T-cell (primary cell): Measurements from ENCODE around the gene HLA-DRB5. TPM values are rescaled to one million over a fixed set of nuclear protein-coding genes. Genes with fewer than 3 reads are reported as not detected.
"Not testable (repeated sequence)": the region's sequence is repeated elsewhere in the genome, so short reads cannot be mapped to it uniquely, and the experiment has no call there.

Experiments used
- ATAC-seq, 4 experiments: fragments of 200-7000 bp in 3 of 4; fragments of 150-1000 bp in 1 of 4; cut with Tn5 transposase; replicated peaks in 1 of 4; 1 replicate in 3 of 4; 2 replicates in 1 of 4; pipeline ENCODE4 v1.10.0; 2021; ENCODE audit warnings: moderate library complexity in 3 of 4, mild to moderate bottlenecking in 2 of 4, moderate number of reproducible peaks in 1 of 4
- CTCF ChIA-PET, 2 donors: fragments of 300-600 bp; sonication (Branson Sonifier 250); formaldehyde crosslinking; loops; one replicate each; lab custom pipeline; 2022; ENCODE audit warnings: antibody characterized with exemption in 2 of 2; lab: Charles Lee
- POLR2A ChIA-PET, 2 donors: fragments of 300-600 bp; sonication (Branson Sonifier 250); formaldehyde crosslinking; loops; one replicate each; lab custom pipeline; 2022; ENCODE audit warnings: antibody characterized with exemption in 2 of 2; lab: Charles Lee
- DNase-seq, 35 experiments: peaks; one replicate each; pipeline versions ENCODE4 v3.0.0 to v3.0.0-alpha.2; 2013 to 2023
- H3K27ac ChIP-seq: one replicate; pipeline ENCODE4 v1.5.1; 2013; ENCODE audit warnings: low read length
- H3K27me3 ChIP-seq, 2 experiments: replicated peaks in 1 of 2; 1 replicate in 1 of 2; 2 replicates in 1 of 2; pipeline versions ENCODE4 v1.6.1 to v1.7.0; 2013; ENCODE audit warnings: low read length in 1 of 2, mixed read lengths in 1 of 2; ENCODE audit not compliant: control insufficient read depth in 2 of 2, insufficient read depth in 2 of 2; ENCODE audit errors: extremely low read depth in 1 of 2
- H3K36me3 ChIP-seq, 2 donors: 1 replicate in 1 of 2; 2 replicates in 1 of 2; pipeline versions ENCODE4 v1.6.1 to v1.7.0; 2013; ENCODE audit warnings: low read length in 1 of 2; ENCODE audit not compliant: control insufficient read depth in 2 of 2, insufficient read depth in 1 of 2; ENCODE audit errors: extremely low read depth in 1 of 2
- H3K4me1 ChIP-seq, 2 experiments: 1 replicate in 1 of 2; 2 replicates in 1 of 2; pipeline versions ENCODE4 v1.6.1 to v1.7.0; 2013; ENCODE audit warnings: low read length in 2 of 2, mixed read lengths in 1 of 2; ENCODE audit not compliant: insufficient read depth in 2 of 2, control insufficient read depth in 1 of 2; ENCODE audit errors: extremely low read depth in 1 of 2
- H3K4me3 ChIP-seq, 2 donors: 1 replicate in 1 of 2; 2 replicates in 1 of 2; pipeline versions ENCODE4 v1.5.1 to v1.7.0; 2013; ENCODE audit warnings: mild to moderate bottlenecking in 2 of 2, low read length in 1 of 2, moderate library complexity in 1 of 2; ENCODE audit not compliant: control insufficient read depth in 1 of 2; ENCODE audit errors: extremely low read depth in 1 of 2
- H3K9me3 ChIP-seq: 2 replicates; pipeline ENCODE4 v1.7.0; 2013
- H3K27ac Mint-ChIP-seq, 2 donors: one replicate each; pipeline ENCODE4 v1.8.0; 2020 to 2021; ENCODE audit warnings: mild to moderate bottlenecking in 2 of 2, mixed read lengths in 2 of 2
- H3K27me3 Mint-ChIP-seq, 2 donors: one replicate each; pipeline ENCODE4 v1.8.0; 2021 to 2022; ENCODE audit warnings: mixed read lengths in 2 of 2
- H3K36me3 Mint-ChIP-seq: one replicate; pipeline ENCODE4 v1.8.0; 2021; ENCODE audit warnings: mixed read lengths
- H3K4me1 Mint-ChIP-seq, 3 donors: one replicate each; pipeline ENCODE4 v1.8.0; 2020 to 2022; ENCODE audit warnings: mixed read lengths in 3 of 3, mild to moderate bottlenecking in 1 of 3
- H3K4me3 Mint-ChIP-seq, 3 donors: one replicate each; pipeline ENCODE4 v1.8.0; 2020 to 2022; ENCODE audit warnings: mild to moderate bottlenecking in 3 of 3, mixed read lengths in 3 of 3, moderate library complexity in 3 of 3
- H3K9me3 Mint-ChIP-seq, 3 donors: one replicate each; pipeline ENCODE4 v1.8.0; 2020 to 2022; ENCODE audit warnings: mixed read lengths in 3 of 3
- WGBS: methylation state at CpG from one replicate; pipeline ENCODE4 v1.1.5; 2013; ENCODE audit warnings: missing lambda C conversion rate; ENCODE audit not compliant: insufficient coverage; 5-methylcytosine and 5-hydroxymethylcytosine counted together
- total RNA-seq, 35 experiments: library from RNA in 6 of 35; stranded (reverse) in 6 of 35; fragments of 120-200 nt in 1 of 35; gene quantifications; one replicate each; pipeline versions ENCODE4 v1.2.1 to v1.2.4 and lab custom pipeline; 2013 to 2026

HLA-DRB5 gene
- total RNA-seq, 5 donors from 2014 or later (not counting 1 experiment from before 2014, with no cell fraction given): 3.2 to 14.0 (median 8.0) TPM; not detected in 1

- H3K27ac ChIP-seq, POLR2A ChIA-PET, H3K36me3 Mint-ChIP-seq, H3K27ac Mint-ChIP-seq, H3K4me1 ChIP-seq, DNase-seq, H3K36me3 ChIP-seq, H3K4me3 ChIP-seq, H3K27me3 ChIP-seq, ATAC-seq, H3K9me3 ChIP-seq, H3K4me3 Mint-ChIP-seq, CTCF ChIA-PET, H3K4me1 Mint-ChIP-seq: not testable (repeated sequence)
- WGBS: no CpG with 5 or more reads among the region's 5 CpGs
- Mint-ChIP-seq H3K27me3 (peaks cover 30 to 34% of the 10 kb centered on the region in 2 donors), H3K9me3 (peaks cover 4 to 20% (median 11%) of the 10 kb centered on the region in 3 donors)
Observed at GRCh38 chr6:32467743-32468503, 62.2 kb downstream of the HLA-DRB5 start.

Other genes with a start within 250 kb of the HLA-DRB5 start
- gene TSBP1, start 158.4 kb downstream of the HLA-DRB5 start, total RNA-seq: not detected
- gene BTNL2, start 123.1 kb downstream of the HLA-DRB5 start, total RNA-seq: not detected
- gene HLA-DRA, start 90.4 kb downstream of the HLA-DRB5 start, total RNA-seq: 100 to 1,000 TPM in 1 of 5 donors, 10 to 100 TPM in 4; 41.1 to 131 (median 47.9) TPM
- 10 to 100 TPM; 23.4 to 44.1 (median 30.3) TPM for gene HLA-DRB1, start 59.6 kb upstream of the HLA-DRB5 start, total RNA-seq
- gene HLA-DQA1, start 107.1 kb upstream of the HLA-DRB5 start, total RNA-seq: 10 to 100 TPM in 3 of 5 donors, 1 to 10 TPM in 2; 6.9 to 25.8 (median 10.8) TPM
- 10 to 100 TPM in 4 of 5 donors, 1 to 10 TPM in 1; 4.2 to 28.1 (median 17.0) TPM for gene HLA-DQB1, start 136.4 kb upstream of the HLA-DRB5 start, total RNA-seq
- 1 to 10 TPM in 3 of 5 donors, under 1 TPM in 2; 0.35 to 2.7 (median 1.1) TPM for gene HLA-DQA2, start 211.1 kb upstream of the HLA-DRB5 start, total RNA-seq
- gene HLA-DQB2, start 233.2 kb upstream of the HLA-DRB5 start, total RNA-seq: 1 to 10 TPM in 2 of 5 donors, under 1 TPM in 2, not detected in 1; 0.70 to 3.1 (median 1.3) TPM